ENCODE data around the gene NR5A1.

NR5A1 gene

DNA sequence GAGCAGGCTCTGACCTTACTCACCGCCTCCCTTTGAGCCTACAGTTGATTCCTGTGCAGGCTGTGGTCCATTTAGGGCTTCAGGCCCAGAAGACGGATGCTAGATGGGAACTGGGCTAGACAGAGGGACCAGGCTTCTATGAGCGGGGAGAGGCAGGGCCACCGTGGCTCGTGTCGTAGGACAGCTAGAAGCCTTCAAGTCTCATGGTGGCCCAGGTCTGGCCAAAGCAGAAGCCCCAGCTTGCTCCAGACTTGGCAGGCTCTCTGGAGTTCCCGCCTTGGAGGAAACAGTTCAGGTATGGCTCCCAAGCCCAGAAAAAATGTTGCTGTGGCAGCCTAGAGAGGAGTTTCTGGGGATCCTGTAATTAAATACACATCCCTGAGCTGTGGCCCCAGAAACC is 10.9 kb upstream of the NR5A1 start:
- no peak overlapping the region for H3K4me3 ChIP-seq (ENCODE audit: low read depth, low read length)
- in situ Hi-C loops (cut with HindIII; ENCODE audit: low sequenced_read_pairs) = no loop called here
- TF ChIP-seq, protein P1, sequence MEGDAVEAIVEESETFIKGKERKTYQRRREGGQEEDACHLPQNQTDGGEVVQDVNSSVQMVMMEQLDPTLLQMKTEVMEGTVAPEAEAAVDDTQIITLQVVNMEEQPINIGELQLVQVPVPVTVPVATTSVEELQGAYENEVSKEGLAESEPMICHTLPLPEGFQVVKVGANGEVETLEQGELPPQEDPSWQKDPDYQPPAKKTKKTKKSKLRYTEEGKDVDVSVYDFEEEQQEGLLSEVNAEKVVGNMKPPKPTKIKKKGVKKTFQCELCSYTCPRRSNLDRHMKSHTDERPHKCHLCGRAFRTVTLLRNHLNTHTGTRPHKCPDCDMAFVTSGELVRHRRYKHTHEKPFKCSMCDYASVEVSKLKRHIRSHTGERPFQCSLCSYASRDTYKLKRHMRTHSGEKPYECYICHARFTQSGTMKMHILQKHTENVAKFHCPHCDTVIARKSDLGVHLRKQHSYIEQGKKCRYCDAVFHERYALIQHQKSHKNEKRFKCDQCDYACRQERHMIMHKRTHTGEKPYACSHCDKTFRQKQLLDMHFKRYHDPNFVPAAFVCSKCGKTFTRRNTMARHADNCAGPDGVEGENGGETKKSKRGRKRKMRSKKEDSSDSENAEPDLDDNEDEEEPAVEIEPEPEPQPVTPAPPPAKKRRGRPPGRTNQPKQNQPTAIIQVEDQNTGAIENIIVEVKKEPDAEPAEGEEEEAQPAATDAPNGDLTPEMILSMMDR (IDR thresholded peaks at IDR 0.05; ENCODE audit: low read depth, low read length) = no peak
- no peak for DNase-seq (ENCODE audit: low read depth, low spot score)

DNA sequence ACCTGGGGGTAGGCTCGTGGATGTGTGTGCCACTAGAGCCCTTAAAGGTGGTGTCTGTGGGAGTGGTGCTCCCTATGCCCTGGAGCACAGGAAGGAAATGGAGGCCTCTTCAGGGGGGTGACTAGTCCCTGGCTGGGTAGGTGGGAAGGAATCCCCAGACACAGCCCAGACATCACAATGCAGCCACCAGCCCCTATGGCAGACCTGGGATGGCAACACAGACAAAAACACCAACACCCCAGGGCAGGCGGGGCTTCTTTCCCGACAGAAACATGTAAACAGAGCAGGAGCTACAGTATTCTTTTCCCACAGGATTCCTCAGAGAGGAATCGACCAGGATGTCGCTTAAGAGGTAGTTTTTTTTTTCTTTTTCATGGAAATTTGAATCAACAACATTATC is 10.4 kb upstream of the NR5A1 start:
- DNase-seq (ENCODE audit: low read depth, low spot score) = no peak

DNA sequence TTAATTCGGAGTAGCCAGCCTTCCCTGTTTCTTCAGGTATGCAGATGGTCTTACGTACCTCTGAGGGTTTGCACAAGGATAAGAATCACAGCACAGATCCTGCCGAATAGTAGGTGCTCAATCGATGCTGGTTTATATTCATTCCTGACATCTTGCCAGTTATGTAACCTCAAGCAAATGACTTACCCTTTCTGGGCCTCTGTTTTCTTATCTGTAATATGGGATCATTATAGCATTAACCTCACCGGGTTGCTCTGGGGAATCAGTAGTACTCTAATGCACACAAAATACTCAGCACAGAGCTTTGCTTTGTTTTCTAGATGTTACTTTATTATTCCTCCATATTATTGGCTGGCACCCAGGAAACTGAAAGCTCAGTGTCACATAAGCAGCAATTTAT is 7.7 kb upstream of the NR5A1 start:
- TF ChIP-seq, protein P1 (IDR thresholded peaks at IDR 0.05; ENCODE audit: low read depth, low read length) = no peak
- no peak overlapping the region for H3K4me3 ChIP-seq (ENCODE audit: low read depth, low read length)
- in situ Hi-C loops (cut with HindIII; ENCODE audit: low sequenced_read_pairs) = no loop called here
- DNase-seq (ENCODE audit: low read depth, low spot score) = no peak

More for the DNA sequence above, 10.4 kb upstream of the NR5A1 start:
- in situ Hi-C loops (cut with HindIII; ENCODE audit: low sequenced_read_pairs) = no loop called here
- H3K4me3 ChIP-seq (ENCODE audit: low read depth, low read length) = no peak overlapping the region
- TF ChIP-seq, protein P1 (IDR thresholded peaks at IDR 0.05; ENCODE audit: low read depth, low read length) = no peak

DNA sequence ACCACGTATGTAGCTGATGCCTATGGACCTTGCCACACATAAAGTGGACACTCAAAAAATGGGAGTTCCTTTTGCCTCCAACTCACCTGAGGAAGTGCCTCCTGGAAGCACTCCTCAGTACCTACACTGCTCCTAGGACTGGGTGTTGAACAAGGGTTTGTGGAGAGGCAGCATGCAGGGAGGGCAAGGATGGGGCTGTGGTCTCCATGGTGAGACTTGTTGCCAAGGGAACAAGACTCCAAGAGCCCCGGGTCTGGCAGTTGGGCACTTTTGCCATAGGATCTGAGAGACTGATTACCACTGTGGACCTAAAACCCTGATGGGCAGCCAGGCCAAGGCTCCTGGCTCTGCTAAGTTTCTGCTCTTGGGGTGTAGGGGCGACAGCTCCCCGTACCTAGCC is 6.9 kb upstream of the NR5A1 start:
- TF ChIP-seq, protein P1 (IDR thresholded peaks at IDR 0.05; ENCODE audit: low read depth, low read length) = no peak
- no peak overlapping the region for H3K4me3 ChIP-seq (ENCODE audit: low read depth, low read length)
- no peak for DNase-seq (ENCODE audit: low read depth, low spot score)
- in situ Hi-C loops (cut with HindIII; ENCODE audit: low sequenced_read_pairs) = no loop called here

DNA sequence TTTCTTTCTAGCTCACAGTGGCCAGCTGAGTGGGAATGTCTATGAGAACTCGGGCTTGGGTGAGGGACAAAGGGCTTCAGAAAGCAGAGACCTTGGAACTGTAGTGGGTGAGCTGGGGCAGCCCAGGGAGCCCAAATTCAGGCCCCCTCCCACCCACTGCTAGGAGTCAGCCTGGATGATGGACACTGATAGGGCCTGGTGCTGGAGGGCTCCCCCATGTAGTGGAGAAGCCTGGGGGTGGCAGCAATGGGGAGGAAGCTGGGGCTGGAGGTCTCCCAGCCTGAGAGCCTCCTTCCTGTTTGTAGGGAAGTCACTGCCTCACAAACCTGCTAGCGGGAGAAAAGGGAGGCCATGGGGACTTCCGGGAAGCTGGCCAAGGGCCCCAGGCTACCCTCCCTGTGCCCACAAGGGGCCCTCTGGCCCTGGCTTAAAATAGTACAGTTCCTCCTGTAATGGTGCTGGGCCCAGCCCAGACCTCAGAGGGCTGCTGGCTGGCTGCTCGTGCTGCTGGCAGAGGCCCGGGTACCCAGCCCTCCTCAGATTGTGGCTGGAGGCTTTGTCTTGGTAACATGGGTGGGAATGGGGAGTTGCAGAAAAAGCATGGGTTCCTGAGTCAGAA is 6.3 kb upstream of the NR5A1 start:
- TF ChIP-seq, protein P1 (IDR thresholded peaks at IDR 0.05; ENCODE audit: low read depth, low read length) = no peak
- H3K4me3 ChIP-seq (ENCODE audit: low read depth, low read length) = no peak overlapping the region
- DNase-seq (ENCODE audit: low read depth, low spot score) = no peak
- in situ Hi-C loops (cut with HindIII; ENCODE audit: low sequenced_read_pairs) = no loop called here

DNA sequence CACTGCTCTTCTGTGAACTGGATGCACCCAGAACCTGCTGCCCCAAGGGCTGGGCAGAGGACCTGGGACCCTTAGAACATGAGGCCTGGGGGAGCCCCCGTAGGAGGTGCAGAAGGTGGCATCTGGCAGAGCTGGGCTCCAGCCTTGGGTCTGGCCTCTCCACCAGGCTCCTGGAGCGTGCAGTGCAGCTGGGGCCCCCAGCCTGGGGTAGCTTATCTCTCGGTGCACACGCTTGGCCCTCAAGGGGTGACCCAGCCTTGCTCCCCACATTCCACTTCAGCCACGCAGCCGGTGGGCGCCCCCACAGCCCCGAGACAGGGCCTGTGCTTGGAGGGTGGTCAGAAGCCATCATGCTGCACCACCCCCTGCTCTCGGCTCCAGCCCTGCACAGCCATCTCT is 5.6 kb upstream of the NR5A1 start:
- in situ Hi-C loops (cut with HindIII; ENCODE audit: low sequenced_read_pairs) = no loop called here
- H3K4me3 ChIP-seq (ENCODE audit: low read depth, low read length) = no peak overlapping the region
- TF ChIP-seq, protein P1 (IDR thresholded peaks at IDR 0.05; ENCODE audit: low read depth, low read length) = no peak
- DNase-seq (ENCODE audit: low read depth, low spot score) = no peak
